Measurements from ENCODE around the gene CNTFR.

CNTFR gene

GRCh38 chr9:34572092-34572491 lies 17.4 kb downstream of the CNTFR start:
- no peak for DNase-seq (ENCODE audit: low spot score)

DNA sequence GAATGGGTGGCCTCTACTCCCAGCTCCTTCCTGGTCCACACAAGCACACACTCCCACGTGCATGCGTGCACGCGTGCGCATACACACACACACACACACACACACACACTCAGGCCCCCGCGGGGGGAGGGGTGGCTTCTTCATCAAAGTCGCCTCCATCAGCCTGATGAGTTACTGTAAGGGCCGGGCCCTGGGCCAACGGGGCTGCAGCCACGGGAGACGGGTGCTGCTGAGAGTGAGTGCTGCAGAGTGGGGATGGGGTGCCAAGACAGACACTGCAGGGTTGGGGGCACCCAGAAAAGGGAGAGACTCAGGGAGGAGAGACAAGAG lies 18.1 kb downstream of the CNTFR start:
- no peak for DNase-seq (ENCODE audit: low spot score)

GRCh38 chr9:34570809-34571480 lies 18.6 kb downstream of the CNTFR start:
- no peak for DNase-seq (ENCODE audit: low spot score)

GRCh38 chr9:34570376-34570775 lies 19.1 kb downstream of the CNTFR start:
- DNase-seq (ENCODE audit: low spot score), result no peak

DNA sequence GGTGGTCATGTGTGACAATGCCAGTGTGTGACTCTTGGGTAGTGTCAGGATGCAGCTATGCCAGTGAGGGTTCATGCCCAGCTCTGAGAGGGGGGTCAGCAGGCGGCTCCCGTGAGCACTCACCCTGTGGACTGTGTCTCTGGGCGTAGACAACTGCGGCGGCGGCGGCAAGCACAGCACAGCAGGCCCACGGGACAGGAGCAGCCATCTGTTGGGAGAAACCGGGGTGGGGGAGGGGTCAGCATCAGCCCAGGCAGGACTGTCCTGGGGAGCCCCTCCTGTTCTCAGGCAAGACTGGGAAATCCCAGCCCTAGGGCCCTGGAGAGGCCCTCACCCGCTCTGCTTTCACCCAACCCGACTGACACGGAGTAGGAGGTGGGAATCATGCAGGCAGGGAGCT lies 20.8 kb downstream of the CNTFR start:
- DNase-seq (ENCODE audit: low spot score), result no peak

DNA sequence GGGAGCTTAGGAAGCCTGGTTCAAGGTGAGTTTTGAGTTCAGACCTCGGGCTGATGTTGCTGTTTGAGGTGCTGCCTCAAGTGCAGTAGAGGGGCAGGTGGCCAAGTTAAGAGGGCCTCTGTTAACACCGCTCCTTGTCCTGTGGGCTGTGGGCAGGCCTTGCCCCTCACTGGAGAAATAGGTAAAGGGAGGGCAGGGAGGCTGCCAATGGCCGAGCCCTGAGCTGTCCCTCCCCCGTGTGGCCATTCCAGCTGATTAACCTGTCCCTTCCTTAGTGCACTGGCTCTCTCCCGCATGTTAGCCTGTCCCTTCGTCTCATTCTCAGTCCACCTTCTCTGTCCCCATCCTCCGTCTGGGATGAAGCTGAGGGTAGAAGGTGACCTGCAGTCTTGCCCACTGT lies 21.4 kb downstream of the CNTFR start:
- no peak for DNase-seq (ENCODE audit: low spot score)

DNA sequence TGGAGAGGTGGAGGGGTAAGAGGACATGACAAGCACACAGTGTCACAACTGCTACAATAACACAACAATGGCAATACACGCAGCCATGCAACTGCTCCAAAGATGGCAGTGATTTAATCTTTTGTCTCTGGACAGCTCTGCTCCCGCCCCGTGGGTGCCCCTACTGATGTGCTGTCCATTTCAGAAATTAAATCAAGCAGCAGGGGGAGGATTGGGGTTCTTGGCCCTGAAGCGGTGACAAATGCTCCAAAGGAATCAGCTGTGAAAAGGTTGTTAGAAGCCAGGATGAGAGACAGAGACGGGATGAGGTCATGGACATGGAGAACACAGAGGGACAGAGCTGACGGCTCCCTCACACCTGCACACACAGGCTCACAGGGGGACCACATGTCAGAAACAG lies 22.6 kb downstream of the CNTFR start:
- no peak for DNase-seq (ENCODE audit: low spot score)

DNA sequence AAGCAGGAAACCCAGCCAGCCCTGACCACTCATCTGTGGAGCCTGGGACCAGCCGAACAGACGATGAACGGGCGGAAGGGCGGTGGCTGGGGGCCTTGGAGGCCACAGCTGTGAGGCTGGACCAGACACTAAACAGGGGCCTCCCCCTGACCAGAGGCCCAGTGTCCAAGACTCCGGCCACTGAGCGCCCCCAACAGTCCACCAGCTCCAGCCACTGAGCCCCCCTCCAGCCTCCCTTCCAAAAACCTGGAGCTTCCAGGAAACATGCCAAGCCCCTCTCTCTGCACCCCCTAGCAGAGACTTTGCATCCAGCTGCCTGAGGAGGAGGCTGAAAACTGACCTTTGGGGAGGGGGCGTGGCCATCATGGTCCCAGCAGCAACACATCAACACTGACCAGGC lies 23.2 kb downstream of the CNTFR start:
- no peak for DNase-seq (ENCODE audit: low spot score)

DNA sequence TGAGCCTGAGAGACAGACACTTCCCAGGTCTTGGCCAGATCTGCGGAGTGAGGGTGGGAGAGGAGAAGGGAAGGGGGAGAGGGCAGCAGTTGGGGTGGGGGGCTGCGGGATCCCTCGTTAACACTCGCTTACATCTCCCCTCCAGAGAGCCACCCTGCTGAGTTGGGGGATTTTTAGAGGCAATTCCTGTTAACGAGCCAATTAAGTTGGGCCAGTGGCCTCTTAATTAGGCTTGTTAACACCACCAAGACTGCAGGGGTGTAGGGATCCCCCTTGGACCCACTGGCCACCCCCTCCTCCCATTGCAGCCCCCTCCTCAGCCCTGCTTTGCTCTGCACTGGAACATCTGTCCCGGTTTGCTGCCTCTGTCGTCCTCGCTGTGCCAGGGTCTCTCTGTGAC lies 23.7 kb downstream of the CNTFR start:
- no peak for DNase-seq (ENCODE audit: low spot score)

- no peak for DNase-seq (ENCODE audit: low spot score)
Measured at GRCh38 chr9:34564617-34565016, 24.9 kb downstream of the CNTFR start.

DNA sequence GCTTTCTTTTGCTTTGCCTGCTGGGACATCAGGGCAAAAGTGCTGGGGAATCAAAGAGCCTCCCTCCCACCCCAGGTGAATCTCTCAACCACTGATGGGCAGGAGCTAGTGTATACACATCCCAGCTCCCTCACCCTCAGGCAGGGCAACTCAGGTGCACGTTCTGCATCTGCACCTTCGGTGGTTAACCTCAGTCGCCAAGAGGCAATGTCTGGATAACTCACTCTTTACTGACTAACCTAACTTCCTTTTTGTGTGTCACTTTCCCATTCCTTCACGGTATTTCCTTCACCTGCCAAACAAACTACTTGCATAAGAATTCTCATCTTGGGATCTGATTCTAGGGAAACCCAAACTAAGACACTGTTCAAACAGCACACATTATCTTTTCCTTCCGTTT lies 26.3 kb downstream of the CNTFR start:
- DNase-seq (ENCODE audit: low spot score), result no peak

DNA sequence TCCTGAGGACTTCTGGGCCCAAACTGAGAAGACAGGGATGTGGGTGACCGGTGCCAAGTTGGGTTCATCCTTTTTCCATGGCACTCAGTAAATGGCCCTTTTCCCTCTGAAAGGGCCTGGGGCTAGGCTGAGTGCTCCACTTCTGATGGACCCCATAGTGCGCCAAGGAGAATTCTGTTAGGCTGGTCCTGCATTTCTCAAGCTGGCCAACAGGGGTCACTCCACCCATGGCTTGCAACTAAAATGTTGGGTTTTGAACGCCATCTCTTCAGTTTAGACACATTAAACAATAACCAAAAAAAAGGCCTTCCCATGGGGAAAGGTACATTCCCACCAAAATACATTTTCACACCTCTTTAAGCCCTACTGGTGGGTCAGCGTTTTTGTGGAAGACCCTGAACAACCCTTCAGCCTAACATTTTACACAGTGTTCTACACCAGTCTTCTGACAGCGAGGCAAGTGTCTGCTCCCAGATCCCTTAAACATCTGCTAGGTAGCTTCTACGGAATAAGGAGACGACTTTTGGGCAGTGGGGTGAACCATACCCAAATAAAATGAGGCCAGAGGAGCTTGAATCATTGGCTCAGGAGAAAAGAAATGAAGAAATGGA lies 27.3 kb downstream of the CNTFR start:
- DNase-seq (ENCODE audit: low spot score), result no peak

- no peak for DNase-seq (ENCODE audit: low spot score)
Measured at GRCh38 chr9:34560599-34561214, 28.8 kb downstream of the CNTFR start.

DNA sequence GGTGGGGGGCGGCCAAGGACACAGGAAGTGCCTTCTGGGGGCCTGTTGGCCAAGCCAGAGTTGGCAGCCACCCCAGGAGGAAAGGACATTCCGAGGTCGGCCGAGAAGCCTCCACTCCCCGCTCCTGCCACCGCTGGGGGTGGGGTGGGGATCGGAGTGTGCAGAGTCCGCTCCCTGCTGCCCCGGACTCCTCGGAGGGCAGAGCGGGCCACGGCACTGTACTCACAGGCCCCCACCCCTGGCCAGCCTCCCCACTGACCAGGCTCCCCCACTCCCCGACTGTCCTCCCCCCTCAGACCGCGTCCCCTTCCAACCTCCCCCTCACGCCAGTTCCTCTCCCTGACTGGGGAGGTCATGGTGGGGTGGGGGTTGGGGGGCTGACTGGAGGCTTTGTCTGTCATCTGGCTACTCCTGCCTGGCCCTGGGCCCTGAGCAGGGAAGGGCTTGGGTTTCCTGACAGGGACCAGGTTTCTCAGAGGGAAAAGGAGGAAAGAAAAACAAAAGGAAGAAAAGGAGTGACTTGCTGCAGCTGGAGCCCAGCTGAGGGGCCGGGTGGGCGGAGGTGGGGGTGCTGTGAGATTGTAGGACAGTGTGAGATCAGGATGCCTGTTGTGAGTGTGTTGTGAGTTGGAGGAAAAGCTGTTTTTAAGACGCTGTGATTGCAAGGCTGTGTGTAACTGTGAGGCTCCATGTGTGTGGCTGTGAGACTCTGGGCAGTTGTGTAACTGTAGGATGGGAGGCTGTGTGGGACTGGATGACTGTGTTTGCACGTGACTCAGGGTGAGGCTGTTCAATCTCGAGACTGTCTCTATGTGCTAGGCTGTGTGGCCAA lies 29.7 kb downstream of the CNTFR start:
- DNase-seq (ENCODE audit: low spot score), result no peak

DNA sequence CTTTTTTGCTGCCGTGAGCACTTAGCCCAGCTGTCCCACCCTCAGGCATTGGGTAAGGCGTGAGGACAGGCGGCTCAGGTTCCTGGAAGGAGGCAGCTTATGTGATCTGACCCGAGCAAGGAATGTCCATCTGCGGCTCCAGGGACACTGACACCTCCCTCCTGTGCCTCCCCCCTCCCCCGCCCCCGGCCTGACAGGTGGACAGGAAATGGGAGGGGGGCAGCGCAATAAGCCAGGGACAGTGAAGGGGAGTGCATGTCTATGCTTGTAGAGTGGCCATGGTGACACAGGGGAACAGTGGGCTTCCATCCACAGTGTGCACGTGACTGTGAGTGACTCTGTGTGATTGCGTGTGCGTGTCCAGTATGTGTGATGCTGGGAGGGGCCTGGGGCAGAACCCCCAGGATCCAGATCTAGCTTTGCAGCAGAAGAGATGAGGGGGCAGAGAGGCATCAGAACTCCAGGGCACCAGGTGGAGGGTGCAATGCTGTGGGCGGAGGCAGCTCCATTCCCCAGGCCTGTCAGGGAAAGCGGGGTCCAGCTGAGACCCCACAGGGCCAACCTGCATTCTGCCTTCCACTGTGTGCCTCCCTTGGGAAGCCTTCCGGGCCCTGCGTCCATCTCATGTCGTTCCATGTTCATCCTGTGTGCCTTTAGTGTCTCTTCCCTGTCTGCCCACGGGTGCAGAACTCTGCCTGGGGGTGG lies 30.5 kb downstream of the CNTFR start:
- no peak for DNase-seq (ENCODE audit: low spot score)

DNA sequence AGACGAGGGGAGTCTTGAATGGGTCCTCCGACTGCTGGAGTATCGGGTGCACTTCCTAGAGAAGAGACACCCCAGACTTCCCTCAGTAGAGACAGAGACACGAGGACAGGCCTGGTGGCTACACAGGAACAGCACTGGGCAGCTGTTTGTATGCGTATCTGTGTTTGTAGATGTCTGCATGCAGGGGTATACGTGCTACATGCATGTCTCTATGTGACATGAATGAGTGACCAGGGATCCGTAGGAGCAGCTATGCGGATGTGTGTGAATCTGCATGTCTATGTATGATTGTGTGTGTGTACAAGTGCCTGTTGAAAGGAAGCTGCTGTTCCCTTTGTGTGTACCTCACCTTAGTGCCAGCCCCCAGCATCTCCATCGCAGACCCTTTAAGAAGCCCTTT lies 31.2 kb downstream of the CNTFR start:
- no peak for DNase-seq (ENCODE audit: low spot score)

DNA sequence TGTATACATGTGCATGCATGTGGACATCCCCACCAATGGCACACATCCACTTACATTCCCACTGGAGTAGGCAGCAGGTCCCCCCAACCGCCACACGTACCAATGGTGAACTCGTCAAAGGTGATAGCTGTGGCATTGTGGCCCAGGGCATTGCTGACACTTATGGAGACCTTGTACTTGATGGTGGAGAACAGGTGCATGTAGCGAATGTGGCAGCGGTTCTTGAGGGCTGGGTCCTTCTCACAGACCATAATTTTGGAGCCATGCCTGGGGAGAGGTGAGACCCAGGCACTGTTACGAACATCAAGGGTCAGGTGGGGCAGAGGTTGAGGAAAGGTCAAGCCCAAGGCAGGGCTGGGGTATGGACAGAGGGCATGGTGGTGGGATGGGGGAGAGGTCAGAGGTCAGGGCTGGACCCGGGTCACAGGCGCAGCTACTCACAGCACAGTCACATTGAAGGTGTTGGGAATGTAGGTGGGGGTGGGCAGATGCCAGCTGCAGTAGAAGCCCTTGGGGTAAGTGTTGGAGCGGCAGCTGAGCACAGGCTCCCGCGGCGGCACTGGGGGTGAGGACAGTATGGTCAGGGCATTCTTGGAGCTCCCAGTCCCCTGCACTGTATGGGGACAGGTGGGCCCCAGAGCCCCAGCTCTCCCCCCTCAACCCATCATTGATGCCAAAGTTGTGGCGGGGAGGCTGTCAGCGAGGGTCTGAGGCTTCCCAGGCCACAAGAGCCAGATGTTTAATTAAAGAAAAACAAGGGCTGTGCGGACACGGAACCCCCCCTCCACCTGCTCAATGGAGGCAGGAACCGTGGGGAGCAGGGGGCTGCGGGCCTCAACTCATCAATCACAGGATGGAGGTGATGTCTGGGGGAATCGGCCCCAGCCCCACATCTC lies 31.9 kb downstream of the CNTFR start:
- no peak for DNase-seq (ENCODE audit: low spot score)

- DNase-seq (ENCODE audit: low spot score), result no peak
Measured at GRCh38 chr9:34556949-34557348, 32.6 kb downstream of the CNTFR start.

- DNase-seq (ENCODE audit: low spot score), result no peak
Measured at GRCh38 chr9:34555936-34556525, 33.5 kb downstream of the CNTFR start.

- no peak for DNase-seq (ENCODE audit: low spot score)
Measured at GRCh38 chr9:34555500-34555899, 34.0 kb downstream of the CNTFR start.

DNA sequence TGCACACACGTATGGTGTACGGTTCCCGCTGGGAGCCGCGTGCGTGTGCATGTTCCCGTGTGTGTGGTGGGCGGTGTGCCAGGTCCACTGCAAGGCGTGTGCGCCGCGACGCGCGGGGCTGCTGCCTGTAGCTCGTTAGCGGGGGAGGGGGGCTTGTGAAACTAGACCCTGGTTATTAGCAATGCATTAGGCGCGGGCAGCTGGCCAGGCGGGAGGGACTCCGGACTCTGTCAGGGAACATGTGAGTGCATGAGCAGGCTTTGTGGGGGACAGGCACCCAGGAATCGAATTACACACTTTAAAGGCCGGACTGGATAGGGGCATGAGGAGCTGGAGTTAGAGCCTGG lies 34.5 kb downstream of the CNTFR start:
- no peak for DNase-seq (ENCODE audit: low spot score)
